ENCODE results near the gene IL16. TPM values are rescaled to one million over a fixed set of nuclear protein-coding genes. Genes with fewer than 3 reads are reported as not detected.
A peak's percentile ranks its signal among the peaks of the same experiment; 100 is the strongest.

IL16 gene
- total and polyA plus RNA-seq, 9 of the 15 experiments (the other 6 are each of a cell fraction or from before 2014, with no cell fraction given) = 1.4 to 18.8 (median 10.6) TPM

DNA sequence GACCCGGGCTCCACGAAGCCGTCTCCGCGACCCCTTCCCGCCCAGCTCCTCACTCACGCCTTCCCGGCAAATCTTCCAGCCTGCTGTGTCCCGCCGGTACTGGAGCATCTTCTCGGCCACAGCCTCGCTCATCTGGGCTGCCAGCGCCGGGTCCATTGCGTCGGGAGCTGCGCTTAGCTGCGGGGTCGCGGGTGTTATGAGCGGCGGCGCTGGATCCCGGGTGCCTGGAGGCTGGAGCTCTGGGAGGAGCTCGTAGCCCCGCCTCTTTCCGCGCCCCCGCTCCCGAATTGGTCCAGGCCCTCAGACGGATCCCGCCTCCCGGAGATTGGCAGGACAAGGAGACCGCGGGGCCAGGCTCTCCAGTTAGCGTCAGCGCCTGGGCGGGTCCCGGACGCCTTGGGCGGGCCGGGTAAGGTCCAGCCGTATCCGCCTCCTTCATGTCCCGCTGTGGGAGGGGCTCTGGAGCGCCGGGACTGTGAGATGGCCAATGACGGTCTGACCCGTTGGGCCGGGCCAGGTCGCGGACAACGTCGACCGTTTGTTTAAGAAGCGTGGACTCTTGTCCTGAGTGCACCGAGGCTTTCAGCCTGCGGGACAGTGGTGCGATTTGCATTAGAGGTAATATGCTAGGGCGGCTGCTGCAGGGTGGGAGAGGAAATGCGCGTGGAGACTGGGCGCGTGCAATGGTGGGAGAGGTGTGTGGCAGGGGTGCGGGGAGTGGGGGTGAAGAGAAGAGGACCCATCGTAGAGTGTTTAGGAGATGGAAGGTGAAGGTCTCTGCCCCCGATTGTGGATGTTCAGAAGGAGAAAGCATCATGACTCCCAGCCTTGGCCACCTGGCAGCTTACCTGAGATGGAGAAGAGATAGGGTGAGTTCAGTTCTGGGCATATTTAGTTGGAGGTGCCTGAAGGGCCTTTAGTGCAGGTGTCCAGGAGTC lies 127.5 kb downstream of the IL16 start, which contains the start of gene STARD5 (continued):
- TF ChIP-seq, protein P1, sequence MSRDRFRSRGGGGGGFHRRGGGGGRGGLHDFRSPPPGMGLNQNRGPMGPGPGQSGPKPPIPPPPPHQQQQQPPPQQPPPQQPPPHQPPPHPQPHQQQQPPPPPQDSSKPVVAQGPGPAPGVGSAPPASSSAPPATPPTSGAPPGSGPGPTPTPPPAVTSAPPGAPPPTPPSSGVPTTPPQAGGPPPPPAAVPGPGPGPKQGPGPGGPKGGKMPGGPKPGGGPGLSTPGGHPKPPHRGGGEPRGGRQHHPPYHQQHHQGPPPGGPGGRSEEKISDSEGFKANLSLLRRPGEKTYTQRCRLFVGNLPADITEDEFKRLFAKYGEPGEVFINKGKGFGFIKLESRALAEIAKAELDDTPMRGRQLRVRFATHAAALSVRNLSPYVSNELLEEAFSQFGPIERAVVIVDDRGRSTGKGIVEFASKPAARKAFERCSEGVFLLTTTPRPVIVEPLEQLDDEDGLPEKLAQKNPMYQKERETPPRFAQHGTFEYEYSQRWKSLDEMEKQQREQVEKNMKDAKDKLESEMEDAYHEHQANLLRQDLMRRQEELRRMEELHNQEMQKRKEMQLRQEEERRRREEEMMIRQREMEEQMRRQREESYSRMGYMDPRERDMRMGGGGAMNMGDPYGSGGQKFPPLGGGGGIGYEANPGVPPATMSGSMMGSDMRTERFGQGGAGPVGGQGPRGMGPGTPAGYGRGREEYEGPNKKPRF (IDR thresholded peaks at IDR 0.05; ENCODE audit: low read depth, low read length) = no peak
- TF ChIP-seq, protein P2, sequence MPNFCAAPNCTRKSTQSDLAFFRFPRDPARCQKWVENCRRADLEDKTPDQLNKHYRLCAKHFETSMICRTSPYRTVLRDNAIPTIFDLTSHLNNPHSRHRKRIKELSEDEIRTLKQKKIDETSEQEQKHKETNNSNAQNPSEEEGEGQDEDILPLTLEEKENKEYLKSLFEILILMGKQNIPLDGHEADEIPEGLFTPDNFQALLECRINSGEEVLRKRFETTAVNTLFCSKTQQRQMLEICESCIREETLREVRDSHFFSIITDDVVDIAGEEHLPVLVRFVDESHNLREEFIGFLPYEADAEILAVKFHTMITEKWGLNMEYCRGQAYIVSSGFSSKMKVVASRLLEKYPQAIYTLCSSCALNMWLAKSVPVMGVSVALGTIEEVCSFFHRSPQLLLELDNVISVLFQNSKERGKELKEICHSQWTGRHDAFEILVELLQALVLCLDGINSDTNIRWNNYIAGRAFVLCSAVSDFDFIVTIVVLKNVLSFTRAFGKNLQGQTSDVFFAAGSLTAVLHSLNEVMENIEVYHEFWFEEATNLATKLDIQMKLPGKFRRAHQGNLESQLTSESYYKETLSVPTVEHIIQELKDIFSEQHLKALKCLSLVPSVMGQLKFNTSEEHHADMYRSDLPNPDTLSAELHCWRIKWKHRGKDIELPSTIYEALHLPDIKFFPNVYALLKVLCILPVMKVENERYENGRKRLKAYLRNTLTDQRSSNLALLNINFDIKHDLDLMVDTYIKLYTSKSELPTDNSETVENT (CRISPR knock-in tag; IDR thresholded peaks at IDR 0.05) = peak; percentile 35; the same call in 1 of the 2 replicates
- TF ChIP-seq XRCC4 (IDR thresholded peaks at IDR 0.05; ENCODE audit: extremely low read depth, insufficient read depth, insufficient read length) (no peak), RBM25 (IDR thresholded peaks at IDR 0.05; ENCODE audit: low read depth, low read length, severe bottlenecking) (peak; percentile 53), SMARCA5 (IDR thresholded peaks at IDR 0.05) (no peak), RBM14 (IDR thresholded peaks at IDR 0.05; ENCODE audit: borderline replicate concordance, insufficient read depth, low read depth, low read length) (no peak), SUPT5H (IDR thresholded peaks at IDR 0.05) (peak; percentile 70), PTRF (tag; IDR thresholded peaks at IDR 0.05) (no peak), SNIP1 (IDR thresholded peaks at IDR 0.05; ENCODE audit: low read depth) (no peak), FIP1L1 (IDR thresholded peaks at IDR 0.05; ENCODE audit: low read depth, low read length, poor library complexity, severe bottlenecking) (peak; percentile 75), ATF7 (IDR thresholded peaks at IDR 0.05) (peak; percentile 66; the same call in 1 of the 2 replicates)
- TF ChIP-seq, protein P3, sequence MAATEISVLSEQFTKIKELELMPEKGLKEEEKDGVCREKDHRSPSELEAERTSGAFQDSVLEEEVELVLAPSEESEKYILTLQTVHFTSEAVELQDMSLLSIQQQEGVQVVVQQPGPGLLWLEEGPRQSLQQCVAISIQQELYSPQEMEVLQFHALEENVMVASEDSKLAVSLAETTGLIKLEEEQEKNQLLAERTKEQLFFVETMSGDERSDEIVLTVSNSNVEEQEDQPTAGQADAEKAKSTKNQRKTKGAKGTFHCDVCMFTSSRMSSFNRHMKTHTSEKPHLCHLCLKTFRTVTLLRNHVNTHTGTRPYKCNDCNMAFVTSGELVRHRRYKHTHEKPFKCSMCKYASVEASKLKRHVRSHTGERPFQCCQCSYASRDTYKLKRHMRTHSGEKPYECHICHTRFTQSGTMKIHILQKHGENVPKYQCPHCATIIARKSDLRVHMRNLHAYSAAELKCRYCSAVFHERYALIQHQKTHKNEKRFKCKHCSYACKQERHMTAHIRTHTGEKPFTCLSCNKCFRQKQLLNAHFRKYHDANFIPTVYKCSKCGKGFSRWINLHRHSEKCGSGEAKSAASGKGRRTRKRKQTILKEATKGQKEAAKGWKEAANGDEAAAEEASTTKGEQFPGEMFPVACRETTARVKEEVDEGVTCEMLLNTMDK (IDR thresholded peaks at IDR 0.05; ENCODE audit: borderline replicate concordance, insufficient read depth, low read depth, low read length, poor library complexity, severe bottlenecking) = peak; percentile 28
- TF ChIP-seq, protein P4, sequence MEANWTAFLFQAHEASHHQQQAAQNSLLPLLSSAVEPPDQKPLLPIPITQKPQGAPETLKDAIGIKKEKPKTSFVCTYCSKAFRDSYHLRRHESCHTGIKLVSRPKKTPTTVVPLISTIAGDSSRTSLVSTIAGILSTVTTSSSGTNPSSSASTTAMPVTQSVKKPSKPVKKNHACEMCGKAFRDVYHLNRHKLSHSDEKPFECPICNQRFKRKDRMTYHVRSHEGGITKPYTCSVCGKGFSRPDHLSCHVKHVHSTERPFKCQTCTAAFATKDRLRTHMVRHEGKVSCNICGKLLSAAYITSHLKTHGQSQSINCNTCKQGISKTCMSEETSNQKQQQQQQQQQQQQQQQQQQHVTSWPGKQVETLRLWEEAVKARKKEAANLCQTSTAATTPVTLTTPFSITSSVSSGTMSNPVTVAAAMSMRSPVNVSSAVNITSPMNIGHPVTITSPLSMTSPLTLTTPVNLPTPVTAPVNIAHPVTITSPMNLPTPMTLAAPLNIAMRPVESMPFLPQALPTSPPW (CRISPR knock-in tag; IDR thresholded peaks at IDR 0.05) = peak; percentile 49; the same call in 1 of the 2 replicates
- TF ChIP-seq, protein P5, sequence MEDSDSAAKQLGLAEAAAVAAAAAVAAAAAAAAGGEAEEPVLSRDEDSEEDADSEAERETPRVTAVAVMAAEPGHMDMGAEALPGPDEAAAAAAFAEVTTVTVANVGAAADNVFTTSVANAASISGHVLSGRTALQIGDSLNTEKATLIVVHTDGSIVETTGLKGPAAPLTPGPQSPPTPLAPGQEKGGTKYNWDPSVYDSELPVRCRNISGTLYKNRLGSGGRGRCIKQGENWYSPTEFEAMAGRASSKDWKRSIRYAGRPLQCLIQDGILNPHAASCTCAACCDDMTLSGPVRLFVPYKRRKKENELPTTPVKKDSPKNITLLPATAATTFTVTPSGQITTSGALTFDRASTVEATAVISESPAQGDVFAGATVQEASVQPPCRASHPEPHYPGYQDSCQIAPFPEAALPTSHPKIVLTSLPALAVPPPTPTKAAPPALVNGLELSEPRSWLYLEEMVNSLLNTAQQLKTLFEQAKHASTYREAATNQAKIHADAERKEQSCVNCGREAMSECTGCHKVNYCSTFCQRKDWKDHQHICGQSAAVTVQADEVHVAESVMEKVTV (CRISPR knock-in tag; IDR thresholded peaks at IDR 0.05) = no peak
- TF ChIP-seq, protein P6, sequence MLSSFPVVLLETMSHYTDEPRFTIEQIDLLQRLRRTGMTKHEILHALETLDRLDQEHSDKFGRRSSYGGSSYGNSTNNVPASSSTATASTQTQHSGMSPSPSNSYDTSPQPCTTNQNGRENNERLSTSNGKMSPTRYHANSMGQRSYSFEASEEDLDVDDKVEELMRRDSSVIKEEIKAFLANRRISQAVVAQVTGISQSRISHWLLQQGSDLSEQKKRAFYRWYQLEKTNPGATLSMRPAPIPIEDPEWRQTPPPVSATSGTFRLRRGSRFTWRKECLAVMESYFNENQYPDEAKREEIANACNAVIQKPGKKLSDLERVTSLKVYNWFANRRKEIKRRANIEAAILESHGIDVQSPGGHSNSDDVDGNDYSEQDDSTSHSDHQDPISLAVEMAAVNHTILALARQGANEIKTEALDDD (IDR thresholded peaks at IDR 0.05) = no peak
